Daoy (cell line): ENCODE data around the gene TDRD5. TPM values are rescaled to one million over a fixed set of nuclear protein-coding genes. Genes with fewer than 3 reads are reported as not detected.

Experiments used
- total RNA-seq: library from RNA; depleted of rRNA; stranded (reverse); fragments of >200 nt; shearing (Covaris generic); gene quantifications from 2 replicates; pipeline ENCODE4 v1.2.3, GENCODE V29; 2014; rRNA removed

The TDRD5 gene
- total RNA-seq, 1 experiment from 2014 or later = 0.34 TPM

Other genes starting within 250 kb of the TDRD5 start
- 3.7 TPM in 1 of 2 replicates, not detected in the other for gene AXDND1, start 225.9 kb upstream of the TDRD5 start, total RNA-seq
- not detected in 2 replicates for gene NPHS2, start 15.9 kb upstream of the TDRD5 start, total RNA-seq
- 0.06 TPM in 1 of 2 replicates, not detected in the other for gene FAM163A, start 151.5 kb downstream of the TDRD5 start, total RNA-seq